HG03159 (cell line): ENCODE results near the gene FGA.

Experiments used
- ATAC-seq: cut with Tn5 transposase; IDR thresholded peaks from one replicate; pipeline ENCODE4 v1.9.1; 2021; ENCODE audit warnings: mild to moderate bottlenecking, moderate library complexity; ENCODE audit not compliant: unreplicated experiment

FGA gene

DNA sequence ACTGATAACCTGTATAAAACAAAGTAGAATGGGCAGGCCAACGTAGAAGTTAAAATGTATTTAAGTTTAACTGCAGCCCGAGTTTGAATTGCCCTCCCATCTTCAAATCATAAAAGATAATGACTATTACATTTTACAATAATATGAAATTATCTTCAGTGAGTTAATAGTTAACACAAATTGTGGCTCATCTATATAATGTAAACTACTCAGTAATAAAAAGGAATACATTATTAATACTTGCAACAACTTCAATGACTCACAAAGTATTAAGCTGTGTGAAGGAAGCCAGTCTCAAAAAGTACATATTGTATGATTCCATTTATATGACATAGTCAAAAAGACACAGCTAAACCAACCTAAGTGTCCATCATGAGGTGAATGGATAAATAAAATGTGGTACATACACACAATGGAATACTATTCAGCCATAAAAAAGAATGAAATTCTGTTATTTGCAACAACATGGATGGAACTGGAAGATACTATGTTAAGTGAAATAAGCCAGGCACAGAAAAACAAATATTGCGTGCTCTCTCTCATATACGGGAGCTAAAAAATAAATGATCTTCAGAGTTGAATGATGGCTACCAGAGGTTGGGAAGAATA lies 48.2 kb downstream of the FGA start:
- ATAC-seq = no peak
